Measurements from ENCODE around the gene NBPF3. TPM values are rescaled to one million over a fixed set of nuclear protein-coding genes. Genes with fewer than 3 reads are reported as not detected.
A peak's percentile ranks its signal among the peaks of the same experiment; 100 is the strongest.

NBPF3 gene
- total and polyA plus RNA-seq, 12 donors: 0.58 to 4.6 (median 3.0) TPM

- no peak for TF ChIP-seq CTCF (IDR thresholded peaks at IDR 0.05)
- intact Hi-C loops (cut with DNase I): loop anchor here in 1 of 10 donors (10.0 kb wide), 1 partner anchor 117 kb away; no protein-coding TSS in a partner anchor
- Histone ChIP-seq H3K27me3 (peaks cover 0 to 20% (median 7%) of the 10 kb centered on the region in 7 donors), H3K4me1 (peaks cover 0 to 34% (median 11%) of the 10 kb centered on the region in 9 donors), H3K27ac (peak overlapping the region in 2 of 10 donors; percentile 9 to 47), H3K9me3 (no peaks in the 10 kb centered on the region), H3K4me3 (no peak overlapping the region), H3K36me3 (no peaks in the 10 kb centered on the region)
- 41 to 47% methylated on average over 8 of the region's 8 CpGs for WGBS, 2 donors
- ATAC-seq (peak in 7 of 8 donors; percentile 41 to 91 (median 68)), DNase-seq (peak in 1 of 2 donors; percentile 65)
These were observed 51.8 kb downstream of the NBPF3 start for GRCh38 chr1:21491488-21492355.

- Histone ChIP-seq H3K27ac (peak overlapping the region in 2 of 10 donors; percentile 9 to 47), H3K4me3 (no peak overlapping the region), H3K9me3 (no peaks in the 10 kb centered on the region), H3K27me3 (peaks cover 0 to 20% (median 7%) of the 10 kb centered on the region in 7 donors), H3K36me3 (no peaks in the 10 kb centered on the region), H3K4me1 (peaks cover 0 to 34% (median 11%) of the 10 kb centered on the region in 9 donors)
- DNase-seq (no peak), ATAC-seq (peak in 2 of 8 donors; percentile 22 to 23)
- no peak for TF ChIP-seq CTCF (IDR thresholded peaks at IDR 0.05)
- intact Hi-C loops (cut with DNase I): loop anchor here in 1 of 10 donors (10.0 kb wide), 1 partner anchor 117 kb away; no protein-coding TSS in a partner anchor
- 38 to 47% methylated on average over 4 of the region's 4 CpGs for WGBS, 2 donors
These were observed 52.4 kb downstream of the NBPF3 start for GRCh38 chr1:21492356-21492625.

DNA sequence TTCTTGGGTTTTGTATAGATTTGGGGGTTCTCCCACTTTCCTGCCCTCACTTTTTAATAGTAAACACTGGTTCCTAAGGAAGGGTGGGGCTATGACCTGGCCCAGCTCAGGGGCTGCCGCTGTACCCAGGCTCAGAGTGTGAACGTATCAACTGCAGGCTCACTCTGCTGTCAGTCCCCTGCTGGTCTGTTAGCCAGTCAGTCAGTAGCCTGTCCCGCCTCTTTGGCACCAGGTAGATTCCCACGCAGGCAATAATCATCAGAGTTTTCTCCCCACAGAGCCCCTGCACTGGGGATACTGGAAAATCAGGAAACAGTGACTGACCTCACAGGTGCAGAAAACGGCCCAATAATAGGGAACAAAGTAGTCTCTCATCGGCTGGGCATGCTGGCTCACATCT is 54.3 kb downstream of the NBPF3 start:
- Histone ChIP-seq H3K27ac (no peak overlapping the region), H3K27me3 (peaks cover 0 to 11% (median 0%) of the 10 kb centered on the region in 7 donors), H3K9me3 (peaks cover 0 to 2% (median 0%) of the 10 kb centered on the region in 11 donors), H3K36me3 (no peaks in the 10 kb centered on the region), H3K4me3 (no peak overlapping the region), H3K4me1 (peaks cover 0 to 34% (median 11%) of the 10 kb centered on the region in 9 donors)
- TF ChIP-seq CTCF (IDR thresholded peaks at IDR 0.05): no peak
- 72 to 74% methylated on average over 6 of the region's 6 CpGs for WGBS, 2 donors
- DNase-seq: no peak
- intact Hi-C loops (cut with DNase I): loop anchor here in 1 of 10 donors (10.0 kb wide), 1 partner anchor 119 kb away; no protein-coding TSS in a partner anchor
- ATAC-seq: no peak

DNA sequence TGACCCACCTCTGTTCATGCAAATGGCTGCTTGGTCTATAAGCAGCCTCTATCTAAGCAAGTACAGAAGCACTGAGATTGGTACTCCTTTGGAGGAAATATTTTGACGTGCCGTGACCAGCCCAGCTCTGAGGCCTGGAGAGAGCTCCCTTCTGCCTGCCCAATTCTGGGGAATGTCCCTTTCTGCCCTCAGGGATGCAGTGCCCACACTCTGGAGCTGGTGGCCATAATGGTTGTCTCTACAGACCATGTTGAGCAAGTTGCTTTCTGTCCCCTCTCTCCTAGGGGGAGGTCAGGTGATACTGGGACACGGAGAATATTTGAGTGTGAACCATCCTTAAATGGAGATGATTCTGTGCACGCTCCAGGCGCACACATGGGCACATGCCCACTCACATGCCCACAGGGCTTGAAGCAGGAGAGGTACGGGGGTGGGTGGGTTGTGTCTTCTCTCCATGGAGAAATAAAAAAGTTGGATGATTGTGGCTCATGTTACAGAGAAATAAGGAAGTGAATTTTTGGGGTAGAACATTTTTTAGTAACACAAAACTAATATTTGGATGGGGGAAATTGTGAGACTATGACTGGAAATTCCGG is 55.4 kb downstream of the NBPF3 start:
- Histone ChIP-seq H3K36me3 (no peaks in the 10 kb centered on the region), H3K4me1 (peaks cover 0 to 33% (median 11%) of the 10 kb centered on the region in 9 donors), H3K4me3 (no peak overlapping the region), H3K9me3 (peaks cover 0 to 4% (median 0%) of the 10 kb centered on the region in 11 donors), H3K27ac (no peak overlapping the region), H3K27me3 (peaks cover 0 to 10% (median 0%) of the 10 kb centered on the region in 7 donors)
- TF ChIP-seq CTCF (IDR thresholded peaks at IDR 0.05): no peak
- intact Hi-C loops (cut with DNase I): loop anchor here in 1 of 10 donors (10.0 kb wide), 1 partner anchor 121 kb away; no protein-coding TSS in a partner anchor
- ATAC-seq (no peak), DNase-seq (no peak)
- WGBS, 2 donors: 90 to 95% methylated on average over 7 of the region's 7 CpGs

Data from heart right ventricle (tissue), 16 donors.